Measurements from ENCODE around the gene SPATA13. TPM values are rescaled to one million over a fixed set of nuclear protein-coding genes. Genes with fewer than 3 reads are reported as not detected.

Gene SPATA13
- 6.3 and 14.7 TPM in 2 replicates for total RNA-seq

DNA sequence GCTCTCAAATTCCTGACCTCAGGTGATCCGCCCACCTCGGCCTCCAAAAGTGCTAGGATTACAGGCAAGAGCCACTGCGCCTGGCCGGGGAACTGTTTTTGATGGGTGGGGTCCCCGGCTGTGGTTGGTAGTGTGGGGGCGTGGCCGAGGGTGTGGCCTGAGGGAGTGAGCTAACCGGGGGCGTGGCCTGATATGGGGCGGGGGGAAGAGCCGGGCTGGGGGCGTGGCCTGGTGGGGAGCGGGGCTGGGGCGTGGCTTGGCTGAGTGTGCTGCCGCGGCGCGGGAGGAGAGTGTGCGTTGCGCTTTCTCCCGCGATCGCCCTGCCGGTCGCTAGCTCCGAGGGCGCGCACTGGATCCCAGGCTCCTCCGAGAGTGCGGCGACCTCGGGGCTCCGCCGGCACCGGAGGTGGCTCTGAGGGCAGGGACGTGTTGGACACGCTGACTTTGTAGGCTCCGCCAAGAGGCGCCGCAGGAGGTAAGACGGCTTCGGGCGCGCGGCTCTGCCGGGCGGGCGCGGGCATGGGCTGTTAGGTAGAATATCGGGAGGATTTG, at the start of gene SPATA13:
Gene SPATA13, plus strand, starts transcription at position 263 of the 552 bp plus-strand sequence. CDS start 62,210 bp downstream, outside the sequence.

GRCh38 chr13:24309300-24309699, 148.8 kb downstream of the SPATA13 start, which contains the start of gene C1QTNF9:
TSS of gene C1QTNF9 (plus strand) at chr13:24309580. CDS start at chr13:24316004, 6,424 bp downstream.

Other genes starting within 250 kb of the SPATA13 start
- not detected in 2 replicates for gene C1QTNF9, start 148.9 kb downstream of the SPATA13 start, total RNA-seq